Neural crest cell (in vitro differentiated cells): ENCODE data around the gene RORC. TPM values are rescaled to one million over a fixed set of nuclear protein-coding genes. Genes with fewer than 3 reads are reported as not detected.

Experiments
- DNase-seq: peaks from one replicate; pipeline ENCODE4 v3.0.0; 2021; ENCODE audit warnings: low read depth, mixed read lengths, low spot score
- H3K27ac Mint-ChIP-seq: one replicate; pipeline ENCODE4 v1.8.0; 2021; ENCODE audit warnings: mild to moderate bottlenecking, mixed read lengths; ENCODE audit not compliant: unreplicated experiment
- H3K27me3 Mint-ChIP-seq: 2 replicates; pipeline ENCODE4 v1.8.0; 2021; ENCODE audit warnings: low read depth, mild to moderate bottlenecking, mixed read lengths
- H3K36me3 Mint-ChIP-seq: 2 replicates; pipeline ENCODE4 v1.8.0; 2021; ENCODE audit warnings: low read depth, mild to moderate bottlenecking, mixed read lengths
- H3K4me1 Mint-ChIP-seq: 2 replicates; pipeline ENCODE4 v1.8.0; 2021; ENCODE audit warnings: mixed read lengths
- H3K4me3 Mint-ChIP-seq: one replicate; pipeline ENCODE4 v1.8.0; 2021; ENCODE audit warnings: mild to moderate bottlenecking, mixed read lengths
- H3K9me3 Mint-ChIP-seq: 2 replicates; pipeline ENCODE4 v1.8.0; 2021; ENCODE audit warnings: mixed read lengths
- total RNA-seq: library from RNA; stranded (reverse); gene quantifications from 2 replicates; pipeline ENCODE4 v1.2.1, GENCODE V29; 2021
- TF ChIP-seq, protein P1 (sequence below): fragments of 200-600 bp; sonication (generic); conservative IDR thresholded peaks from 2 replicates; pipeline ENCODE4 v1.5.0; 2021; ENCODE audit warnings: antibody characterized with exemption, mild to moderate bottlenecking

RORC gene
- total RNA-seq, 1 donor from 2014 or later: 0.12 TPM

DNA sequence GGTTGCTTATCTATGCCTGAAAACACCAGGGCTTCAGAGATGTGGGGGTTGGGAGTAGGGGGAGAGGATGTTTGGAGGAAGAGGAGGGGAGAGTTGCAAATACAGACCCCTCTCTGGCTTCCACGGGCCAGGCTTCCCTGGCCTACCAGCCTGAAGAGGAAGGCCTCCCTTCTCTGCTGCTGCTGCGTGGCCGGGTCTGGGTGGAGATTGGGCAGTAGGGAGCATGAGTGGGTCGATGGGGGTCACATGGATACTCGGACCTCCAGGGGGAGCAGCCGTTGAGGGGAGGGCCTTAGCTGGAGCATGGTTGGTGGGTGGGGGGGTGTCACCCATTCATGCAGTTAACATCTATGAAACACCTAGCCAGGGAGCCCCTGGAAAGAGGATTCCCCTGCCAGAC, 1.5 kb downstream of the RORC start:
- Mint-ChIP-seq H3K4me3 (no peak overlapping the region), H3K27ac (no peak overlapping the region), H3K9me3 (no peaks in the 10 kb centered on the region), H3K4me1 (peaks cover 36% of the 10 kb centered on the region), H3K27me3 (peaks cover 4% of the 10 kb centered on the region), H3K36me3 (no peaks in the 10 kb centered on the region)
- DNase-seq: no peak
- TF ChIP-seq, protein P1, sequence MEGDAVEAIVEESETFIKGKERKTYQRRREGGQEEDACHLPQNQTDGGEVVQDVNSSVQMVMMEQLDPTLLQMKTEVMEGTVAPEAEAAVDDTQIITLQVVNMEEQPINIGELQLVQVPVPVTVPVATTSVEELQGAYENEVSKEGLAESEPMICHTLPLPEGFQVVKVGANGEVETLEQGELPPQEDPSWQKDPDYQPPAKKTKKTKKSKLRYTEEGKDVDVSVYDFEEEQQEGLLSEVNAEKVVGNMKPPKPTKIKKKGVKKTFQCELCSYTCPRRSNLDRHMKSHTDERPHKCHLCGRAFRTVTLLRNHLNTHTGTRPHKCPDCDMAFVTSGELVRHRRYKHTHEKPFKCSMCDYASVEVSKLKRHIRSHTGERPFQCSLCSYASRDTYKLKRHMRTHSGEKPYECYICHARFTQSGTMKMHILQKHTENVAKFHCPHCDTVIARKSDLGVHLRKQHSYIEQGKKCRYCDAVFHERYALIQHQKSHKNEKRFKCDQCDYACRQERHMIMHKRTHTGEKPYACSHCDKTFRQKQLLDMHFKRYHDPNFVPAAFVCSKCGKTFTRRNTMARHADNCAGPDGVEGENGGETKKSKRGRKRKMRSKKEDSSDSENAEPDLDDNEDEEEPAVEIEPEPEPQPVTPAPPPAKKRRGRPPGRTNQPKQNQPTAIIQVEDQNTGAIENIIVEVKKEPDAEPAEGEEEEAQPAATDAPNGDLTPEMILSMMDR: no peak

- no peak for DNase-seq
Observed at GRCh38 chr1:151829352-151830046, 2.1 kb downstream of the RORC start.

GRCh38 chr1:151828921-151829320, 2.7 kb downstream of the RORC start:
- peaks cover 4% of the 10 kb centered on the region for H3K27me3 Mint-ChIP-seq
- peak overlapping the region; percentile 73 for H3K4me3 Mint-ChIP-seq
- H3K9me3 Mint-ChIP-seq: no peaks in the 10 kb centered on the region
- peak overlapping the region; percentile 97 for H3K27ac Mint-ChIP-seq
- H3K4me1 Mint-ChIP-seq: peaks cover 36% of the 10 kb centered on the region
- TF ChIP-seq, protein P1: no peak
- H3K36me3 Mint-ChIP-seq: no peaks in the 10 kb centered on the region
- DNase-seq: no peak

More at GRCh38 chr1:151829352-151830046, 2.1 kb downstream of the RORC start:
- Mint-ChIP-seq H3K27ac (peak overlapping the region; percentile 97), H3K4me1 (peaks cover 36% of the 10 kb centered on the region), H3K4me3 (peak overlapping the region; percentile 73), H3K9me3 (no peaks in the 10 kb centered on the region), H3K27me3 (peaks cover 4% of the 10 kb centered on the region), H3K36me3 (no peaks in the 10 kb centered on the region)
- TF ChIP-seq, protein P1: no peak

DNA sequence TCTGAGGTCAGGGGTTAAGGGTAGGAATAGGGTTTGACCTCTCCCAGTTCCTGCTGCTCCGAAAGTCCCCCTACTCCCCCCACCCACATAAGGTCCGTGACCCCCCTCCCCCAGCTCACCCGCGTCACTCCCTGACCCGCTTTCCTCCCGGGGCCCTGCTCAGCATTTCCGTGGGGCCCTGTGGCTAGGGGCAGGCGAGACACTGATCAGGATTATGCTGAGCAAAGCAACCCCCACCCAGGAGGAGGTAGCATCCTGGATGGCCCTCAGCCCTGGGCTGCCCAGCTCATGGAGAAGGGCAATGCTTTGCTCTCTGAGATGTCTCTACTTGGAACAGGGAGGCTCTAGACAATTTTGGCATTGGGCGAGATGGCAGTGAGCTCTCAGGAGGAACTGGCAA, 3.7 kb downstream of the RORC start:
- DNase-seq: no peak
- no peaks in the 10 kb centered on the region for H3K9me3 Mint-ChIP-seq
- H3K4me1 Mint-ChIP-seq: peaks cover 31% of the 10 kb centered on the region
- H3K27ac Mint-ChIP-seq: peak overlapping the region; percentile 19
- TF ChIP-seq, protein P1: no peak
- H3K4me3 Mint-ChIP-seq: peak overlapping the region; percentile 44
- H3K27me3 Mint-ChIP-seq: peaks cover 4% of the 10 kb centered on the region
- no peaks in the 10 kb centered on the region for H3K36me3 Mint-ChIP-seq

DNA sequence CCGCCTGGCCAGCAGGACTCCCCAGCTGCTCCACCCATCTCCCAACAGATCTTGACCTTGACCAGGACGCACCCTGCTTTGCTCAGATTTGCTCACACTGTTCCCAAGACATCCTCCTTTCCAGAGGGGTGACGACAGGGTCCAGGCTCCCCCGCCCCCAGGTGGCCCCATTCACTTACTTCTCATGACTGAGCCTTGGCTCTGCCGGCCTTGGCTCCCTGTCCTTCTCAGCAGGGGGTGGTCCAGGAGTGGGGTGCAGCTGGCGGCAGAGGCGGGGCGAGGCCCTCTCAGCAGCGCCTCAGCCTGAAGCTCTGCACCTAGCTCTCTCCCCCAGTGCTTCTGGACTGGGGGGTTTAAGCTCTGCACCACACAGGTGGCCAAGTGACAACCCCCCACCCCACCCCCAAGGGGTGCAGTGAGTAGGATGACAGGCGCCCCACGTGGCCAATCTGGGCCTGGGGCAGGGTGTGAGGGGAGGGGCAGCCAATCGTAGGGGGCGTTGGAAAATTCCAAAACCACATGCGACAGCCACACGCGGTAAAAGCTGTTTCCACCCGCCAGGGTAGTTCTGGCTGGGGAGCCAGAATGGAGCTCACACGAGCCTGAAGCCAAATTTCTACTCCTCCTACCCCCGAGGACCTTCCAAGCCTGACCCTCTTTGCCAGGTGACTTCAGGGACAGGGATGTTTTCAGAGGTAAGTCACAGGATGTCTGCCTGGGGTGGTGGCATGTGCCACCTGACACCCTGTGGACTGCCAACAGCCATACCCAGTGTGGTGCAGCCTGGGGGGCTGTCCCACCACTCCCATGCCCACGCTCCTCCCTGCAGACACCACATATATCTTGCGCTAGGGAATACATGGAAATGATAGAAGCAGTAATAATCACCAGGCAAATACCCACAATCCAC, 5.6 kb downstream of the RORC start:
- Mint-ChIP-seq H3K4me1 (peaks cover 31% of the 10 kb centered on the region), H3K9me3 (no peaks in the 10 kb centered on the region), H3K27ac (no peak overlapping the region), H3K36me3 (no peaks in the 10 kb centered on the region), H3K27me3 (peaks cover 2% of the 10 kb centered on the region), H3K4me3 (no peak overlapping the region)
- no peak for DNase-seq
- TF ChIP-seq, protein P1: no peak
